Measurements from ENCODE around the gene RBKS.

Gene RBKS

DNA sequence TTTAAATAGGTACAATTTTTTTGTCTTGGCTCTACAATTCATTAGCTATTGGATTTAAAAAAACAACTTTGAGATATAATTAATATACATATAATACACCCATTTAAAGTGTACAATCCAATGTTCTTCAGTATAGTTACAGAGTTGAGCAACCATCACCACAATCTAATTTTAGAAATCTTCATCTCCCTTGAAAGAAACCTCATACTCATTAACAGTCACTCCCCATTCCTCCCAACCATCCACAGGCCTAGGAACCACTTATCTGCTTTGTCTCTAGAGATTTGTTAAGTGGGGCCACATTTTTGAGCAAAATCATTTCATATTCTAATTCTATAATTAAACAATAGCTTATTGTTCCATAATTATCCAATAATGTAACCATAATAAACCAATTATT, 86.0 kb downstream of the RBKS start:
- DNase-seq (ENCODE audit: low read depth): peak; percentile 50
- TF ChIP-seq, protein P1, sequence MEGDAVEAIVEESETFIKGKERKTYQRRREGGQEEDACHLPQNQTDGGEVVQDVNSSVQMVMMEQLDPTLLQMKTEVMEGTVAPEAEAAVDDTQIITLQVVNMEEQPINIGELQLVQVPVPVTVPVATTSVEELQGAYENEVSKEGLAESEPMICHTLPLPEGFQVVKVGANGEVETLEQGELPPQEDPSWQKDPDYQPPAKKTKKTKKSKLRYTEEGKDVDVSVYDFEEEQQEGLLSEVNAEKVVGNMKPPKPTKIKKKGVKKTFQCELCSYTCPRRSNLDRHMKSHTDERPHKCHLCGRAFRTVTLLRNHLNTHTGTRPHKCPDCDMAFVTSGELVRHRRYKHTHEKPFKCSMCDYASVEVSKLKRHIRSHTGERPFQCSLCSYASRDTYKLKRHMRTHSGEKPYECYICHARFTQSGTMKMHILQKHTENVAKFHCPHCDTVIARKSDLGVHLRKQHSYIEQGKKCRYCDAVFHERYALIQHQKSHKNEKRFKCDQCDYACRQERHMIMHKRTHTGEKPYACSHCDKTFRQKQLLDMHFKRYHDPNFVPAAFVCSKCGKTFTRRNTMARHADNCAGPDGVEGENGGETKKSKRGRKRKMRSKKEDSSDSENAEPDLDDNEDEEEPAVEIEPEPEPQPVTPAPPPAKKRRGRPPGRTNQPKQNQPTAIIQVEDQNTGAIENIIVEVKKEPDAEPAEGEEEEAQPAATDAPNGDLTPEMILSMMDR (conservative IDR thresholded peaks at IDR 0.05; ENCODE audit: low read depth, low read length): no peak
- H3K4me3 ChIP-seq (ENCODE audit: low read depth, low read length): no peak overlapping the region

DNA sequence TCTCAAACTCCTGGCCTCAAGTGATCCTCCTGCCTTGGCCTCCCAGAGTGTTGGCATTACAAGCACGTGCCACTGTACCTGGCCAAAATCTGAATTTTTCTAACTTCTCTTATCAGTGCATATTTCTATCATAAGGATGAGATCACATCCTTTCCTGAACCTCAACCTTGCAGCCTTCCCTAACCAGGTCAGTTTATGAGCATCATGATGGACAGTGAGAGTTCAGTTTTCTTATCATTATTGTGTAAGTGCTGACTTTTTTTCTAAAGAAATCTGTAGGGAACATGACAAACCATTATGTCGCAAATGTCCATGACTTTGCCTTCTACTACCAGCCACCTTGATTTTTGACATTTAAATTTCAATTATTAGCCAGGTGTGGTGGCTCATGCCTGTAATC, 87.1 kb downstream of the RBKS start:
- no peak overlapping the region for H3K4me3 ChIP-seq (ENCODE audit: low read depth, low read length)
- DNase-seq (ENCODE audit: low read depth): no peak
- TF ChIP-seq, protein P1 (conservative IDR thresholded peaks at IDR 0.05; ENCODE audit: low read depth, low read length): no peak

DNA sequence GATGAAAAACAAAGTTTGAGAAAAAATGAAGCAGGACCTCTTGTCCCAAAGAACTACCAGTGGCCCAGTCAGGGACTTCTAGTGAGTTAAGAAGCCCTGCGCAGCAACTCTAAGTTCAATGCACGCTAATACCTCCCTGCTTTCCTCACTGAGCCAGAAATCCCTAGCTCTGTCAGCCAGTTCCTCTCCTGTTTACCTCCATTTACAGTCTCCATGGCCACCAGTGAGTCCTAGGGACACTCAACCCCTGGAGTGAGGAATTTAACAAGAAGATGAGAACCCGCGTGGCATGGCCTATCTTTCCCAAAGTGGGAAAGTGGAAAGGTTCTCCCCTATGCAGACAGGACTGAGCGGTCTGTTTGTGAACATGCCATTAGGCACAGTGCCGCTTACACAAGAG, 87.6 kb downstream of the RBKS start:
- TF ChIP-seq, protein P1 (conservative IDR thresholded peaks at IDR 0.05; ENCODE audit: low read depth, low read length): no peak
- no peak for DNase-seq (ENCODE audit: low read depth)
- no peak overlapping the region for H3K4me3 ChIP-seq (ENCODE audit: low read depth, low read length)

DNA sequence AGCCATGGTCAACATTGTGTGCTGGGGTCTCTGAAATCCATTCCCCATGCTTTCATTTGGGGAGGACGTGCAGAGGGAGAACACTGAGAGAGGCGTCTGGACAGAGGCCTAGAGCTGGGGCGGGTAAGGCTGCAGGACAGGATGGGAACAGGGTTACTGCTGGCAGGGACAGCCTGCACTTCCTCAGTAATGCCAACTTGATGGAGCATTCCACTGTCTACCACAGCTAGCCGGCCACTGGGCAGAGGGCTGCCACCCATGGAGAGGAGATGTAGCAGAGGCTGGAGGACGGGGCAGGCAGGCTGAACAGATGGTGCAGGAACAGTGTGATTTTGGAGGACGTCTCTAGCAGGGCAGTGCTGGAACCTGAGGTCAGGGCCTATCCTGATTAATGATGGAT, 89.3 kb downstream of the RBKS start:
- no peak overlapping the region for H3K4me3 ChIP-seq (ENCODE audit: low read depth, low read length)
- TF ChIP-seq, protein P1 (conservative IDR thresholded peaks at IDR 0.05; ENCODE audit: low read depth, low read length): no peak
- DNase-seq (ENCODE audit: low read depth): no peak

DNA sequence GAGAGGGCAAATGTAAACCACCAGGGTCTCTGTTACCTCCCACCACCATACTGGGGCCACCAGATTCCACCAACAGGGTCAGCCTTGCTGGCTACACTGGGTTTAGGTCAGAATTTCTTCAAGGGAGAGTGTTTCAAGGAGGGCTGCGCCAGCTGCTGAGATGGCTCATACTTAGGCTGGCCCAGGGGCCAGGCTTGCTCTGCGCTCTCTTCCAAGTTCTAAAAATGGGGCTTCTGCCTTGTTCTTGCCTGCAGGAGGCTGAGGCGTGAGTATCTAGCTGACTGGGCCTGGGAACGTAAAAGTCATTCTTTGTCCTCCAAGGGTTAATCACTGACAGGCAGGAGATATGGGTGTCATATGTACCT, 90.6 kb downstream of the RBKS start:
- DNase-seq (ENCODE audit: low read depth): no peak
- TF ChIP-seq, protein P1 (conservative IDR thresholded peaks at IDR 0.05; ENCODE audit: low read depth, low read length): peak; percentile 33
- H3K4me3 ChIP-seq (ENCODE audit: low read depth, low read length): no peak overlapping the region

DNA sequence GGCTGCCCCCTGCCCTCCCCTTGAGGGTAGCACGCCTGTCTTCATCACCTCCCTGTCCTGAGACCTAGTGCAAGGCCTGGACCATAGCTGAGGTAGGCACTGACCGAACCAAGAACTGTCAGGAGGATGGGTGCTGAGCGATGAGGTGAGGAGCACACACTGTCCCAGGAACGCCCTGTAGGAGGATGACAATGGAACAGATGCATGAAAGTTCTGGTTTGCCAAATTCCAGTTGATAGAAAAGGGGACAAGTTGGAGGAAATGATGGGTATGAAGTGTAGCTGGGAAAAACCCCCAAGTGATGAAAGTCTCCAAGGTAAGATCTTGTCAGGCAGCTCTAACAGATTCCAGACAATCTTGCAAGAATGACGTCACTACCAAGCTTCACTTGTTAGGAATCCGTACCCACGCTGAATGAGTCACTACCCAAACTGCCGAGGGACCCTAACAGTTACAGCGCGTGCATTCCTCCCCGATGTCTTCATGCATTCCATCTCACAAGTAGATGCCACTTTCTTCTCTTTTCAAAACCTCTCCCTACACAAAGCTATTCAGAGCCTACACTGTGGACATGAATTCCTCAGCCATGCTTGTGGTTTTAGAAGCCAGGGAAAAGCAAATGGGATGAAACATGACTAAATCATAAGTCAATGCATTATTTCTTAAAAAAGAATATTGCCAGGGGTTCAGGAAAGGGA, 91.1 kb downstream of the RBKS start:
- TF ChIP-seq, protein P1 (conservative IDR thresholded peaks at IDR 0.05; ENCODE audit: low read depth, low read length): no peak
- peak; percentile 100 for DNase-seq (ENCODE audit: low read depth)
- H3K4me3 ChIP-seq (ENCODE audit: low read depth, low read length): no peak overlapping the region

DNA sequence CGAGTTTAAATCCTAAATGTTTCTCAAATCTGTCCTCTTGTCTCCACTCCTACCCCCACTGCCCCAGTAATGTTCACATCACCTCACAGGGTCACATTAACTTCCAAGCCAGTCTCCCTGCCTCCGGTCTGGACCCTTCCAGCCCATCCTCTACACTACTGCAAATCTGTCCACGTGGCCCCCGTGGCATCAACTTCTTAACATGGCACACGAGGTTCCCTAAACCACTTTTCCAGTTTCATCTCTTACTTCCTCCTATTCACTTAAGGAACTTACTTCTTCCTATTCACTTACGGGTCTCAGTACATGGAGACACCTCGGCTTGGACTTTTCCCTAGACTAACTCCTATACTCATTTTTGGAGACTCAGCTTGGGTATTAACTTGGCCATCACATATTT, 91.7 kb downstream of the RBKS start:
- H3K4me3 ChIP-seq (ENCODE audit: low read depth, low read length): no peak overlapping the region
- TF ChIP-seq, protein P1 (conservative IDR thresholded peaks at IDR 0.05; ENCODE audit: low read depth, low read length): no peak
- DNase-seq (ENCODE audit: low read depth): no peak
